ENCODE data around the gene PDCD1. TPM values are rescaled to one million over a fixed set of nuclear protein-coding genes. Genes with fewer than 3 reads are reported as not detected.
"Not testable (repeated sequence)": the region's sequence is repeated elsewhere in the genome, so short reads cannot be mapped to it uniquely, and the experiment has no call there.

PDCD1 gene
- total RNA-seq, 1 donor from 2014 or later, result 7.3 TPM

DNA sequence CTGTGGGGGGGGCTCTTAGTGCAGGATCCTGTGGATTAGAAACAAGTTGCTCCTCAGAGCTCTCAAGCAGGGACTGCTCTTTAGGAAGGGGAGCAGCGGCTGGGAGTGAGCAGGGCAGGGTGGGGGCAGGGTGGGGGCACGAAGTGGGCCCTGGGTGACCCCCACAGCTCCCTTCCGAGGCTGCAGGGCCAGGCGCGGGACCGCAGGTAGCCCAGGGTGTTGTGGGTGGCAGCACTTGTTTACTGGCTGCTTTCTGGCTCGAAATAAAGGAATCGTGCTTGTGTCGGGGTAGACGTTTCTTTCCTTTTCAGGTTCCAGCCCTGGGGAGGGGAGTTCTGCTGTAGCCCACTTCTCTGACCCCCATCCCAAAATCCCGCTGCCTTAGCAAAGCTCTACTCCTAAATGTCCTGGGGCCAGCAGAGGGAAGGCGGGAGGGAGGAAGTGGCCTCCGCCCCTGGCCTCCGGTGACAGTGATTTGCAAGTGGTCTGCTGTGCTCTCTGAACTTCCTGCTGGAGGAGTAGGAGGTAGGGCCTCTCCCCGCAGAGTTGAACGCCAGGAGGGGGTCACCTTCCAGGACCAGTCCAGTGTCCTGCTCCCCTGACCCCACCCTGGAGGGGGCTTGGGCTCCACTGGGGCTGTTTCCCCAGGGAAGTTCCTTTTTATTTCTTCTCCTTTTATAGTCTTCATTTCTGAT, 41.4 kb downstream of the PDCD1 start:
- intact Hi-C loops (cut with micrococcal nuclease), result no loop called here

GRCh38 chr2:241816431-241817121, 42.1 kb downstream of the PDCD1 start:
- intact Hi-C loops (cut with micrococcal nuclease), result no loop called here

DNA sequence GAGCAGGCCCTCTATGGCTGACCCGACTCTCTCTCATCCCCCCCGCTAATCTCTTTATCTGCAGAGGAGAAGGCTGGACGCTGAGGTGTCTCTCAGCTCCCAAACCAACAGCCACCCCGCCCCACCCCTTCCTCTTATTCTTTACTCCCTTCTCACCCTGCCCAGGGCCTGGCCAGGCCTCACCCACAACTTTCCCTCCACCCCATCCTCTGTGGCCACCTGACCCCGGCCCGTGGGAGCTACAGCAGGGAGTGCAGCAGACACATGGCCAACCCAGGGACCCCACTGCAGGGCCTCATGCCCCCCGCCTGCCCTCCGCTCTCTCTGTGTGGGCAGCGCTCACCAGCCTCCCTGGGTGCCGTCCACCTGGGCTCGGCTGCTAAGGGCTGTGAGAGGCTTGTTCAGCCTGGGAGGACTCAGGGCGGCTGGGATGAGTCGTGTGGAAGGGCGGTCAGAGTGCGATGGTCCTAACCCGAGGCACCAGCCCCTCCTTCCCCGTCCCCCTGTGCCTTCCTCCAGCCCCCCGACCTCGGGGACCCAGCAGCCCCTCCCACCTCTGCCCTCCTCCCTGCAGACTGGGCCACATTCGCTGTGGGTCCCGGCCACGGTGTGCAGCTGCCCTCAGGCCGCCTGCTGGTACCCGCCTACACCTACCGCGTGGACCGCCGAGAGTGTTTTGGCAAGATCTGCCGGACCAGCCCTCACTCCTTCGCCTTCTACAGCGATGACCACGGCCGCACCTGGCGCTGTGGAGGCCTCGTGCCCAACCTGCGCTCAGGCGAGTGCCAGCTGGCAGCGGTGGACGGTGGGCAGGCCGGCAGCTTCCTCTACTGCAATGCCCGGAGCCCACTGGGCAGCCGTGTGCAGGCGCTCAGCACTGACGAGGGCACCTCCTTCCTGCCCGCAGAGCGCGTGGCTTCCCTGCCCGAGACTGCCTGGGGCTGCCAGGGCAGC, 42.9 kb downstream of the PDCD1 start:
- intact Hi-C loops (cut with micrococcal nuclease), result no loop called here

- intact Hi-C loops (cut with micrococcal nuclease), result no loop called here
Measured at GRCh38 chr2:241814643-241815476, 43.8 kb downstream of the PDCD1 start.

DNA sequence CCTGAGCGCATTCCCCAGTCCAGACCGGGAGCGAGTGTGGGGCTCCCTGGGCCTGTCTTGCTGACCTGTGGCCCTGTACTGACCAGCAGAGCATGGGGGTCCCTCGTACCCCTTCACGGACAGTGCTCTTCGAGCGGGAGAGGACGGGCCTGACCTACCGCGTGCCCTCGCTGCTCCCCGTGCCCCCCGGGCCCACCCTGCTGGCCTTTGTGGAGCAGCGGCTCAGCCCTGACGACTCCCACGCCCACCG, 44.4 kb downstream of the PDCD1 start:
- intact Hi-C loops (cut with micrococcal nuclease), result no loop called here

DNA sequence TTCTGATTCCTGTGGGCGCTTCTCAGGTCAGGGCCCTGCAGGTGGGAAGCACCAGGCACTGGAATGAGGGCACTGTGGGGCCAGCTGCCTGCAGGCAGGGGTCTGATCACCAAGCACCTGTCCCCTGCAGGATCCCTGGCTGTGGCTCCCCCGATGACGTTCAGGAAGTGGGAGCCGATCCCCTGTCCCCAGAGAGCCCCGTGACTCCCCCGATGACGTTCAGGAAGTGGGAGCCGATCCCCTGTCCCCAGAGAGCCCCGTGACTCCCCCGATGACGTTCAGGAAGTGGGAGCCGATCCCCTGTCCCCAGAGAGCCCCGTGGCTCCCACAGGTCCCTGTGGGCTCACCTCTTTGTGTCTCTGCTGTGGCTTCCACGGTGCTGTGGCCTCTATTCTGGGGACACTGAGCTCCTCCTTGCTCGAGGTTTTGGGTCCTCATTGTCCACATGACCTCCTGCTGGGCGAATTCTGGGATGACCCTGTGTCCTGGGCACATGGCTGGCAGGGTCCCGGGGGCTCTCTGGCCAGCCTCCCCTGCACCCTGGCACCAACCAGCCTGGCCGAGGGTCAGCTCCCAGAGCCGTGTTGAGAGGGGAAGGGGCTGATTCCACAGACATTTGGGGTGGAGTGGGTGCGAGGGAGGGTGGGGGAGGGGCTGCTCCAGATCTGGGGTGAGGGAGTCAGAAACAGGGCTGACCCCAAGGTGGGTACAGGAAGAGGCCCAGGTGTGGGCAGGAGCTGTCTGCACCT, 44.9 kb downstream of the PDCD1 start:
- intact Hi-C loops (cut with micrococcal nuclease), result no loop called here

DNA sequence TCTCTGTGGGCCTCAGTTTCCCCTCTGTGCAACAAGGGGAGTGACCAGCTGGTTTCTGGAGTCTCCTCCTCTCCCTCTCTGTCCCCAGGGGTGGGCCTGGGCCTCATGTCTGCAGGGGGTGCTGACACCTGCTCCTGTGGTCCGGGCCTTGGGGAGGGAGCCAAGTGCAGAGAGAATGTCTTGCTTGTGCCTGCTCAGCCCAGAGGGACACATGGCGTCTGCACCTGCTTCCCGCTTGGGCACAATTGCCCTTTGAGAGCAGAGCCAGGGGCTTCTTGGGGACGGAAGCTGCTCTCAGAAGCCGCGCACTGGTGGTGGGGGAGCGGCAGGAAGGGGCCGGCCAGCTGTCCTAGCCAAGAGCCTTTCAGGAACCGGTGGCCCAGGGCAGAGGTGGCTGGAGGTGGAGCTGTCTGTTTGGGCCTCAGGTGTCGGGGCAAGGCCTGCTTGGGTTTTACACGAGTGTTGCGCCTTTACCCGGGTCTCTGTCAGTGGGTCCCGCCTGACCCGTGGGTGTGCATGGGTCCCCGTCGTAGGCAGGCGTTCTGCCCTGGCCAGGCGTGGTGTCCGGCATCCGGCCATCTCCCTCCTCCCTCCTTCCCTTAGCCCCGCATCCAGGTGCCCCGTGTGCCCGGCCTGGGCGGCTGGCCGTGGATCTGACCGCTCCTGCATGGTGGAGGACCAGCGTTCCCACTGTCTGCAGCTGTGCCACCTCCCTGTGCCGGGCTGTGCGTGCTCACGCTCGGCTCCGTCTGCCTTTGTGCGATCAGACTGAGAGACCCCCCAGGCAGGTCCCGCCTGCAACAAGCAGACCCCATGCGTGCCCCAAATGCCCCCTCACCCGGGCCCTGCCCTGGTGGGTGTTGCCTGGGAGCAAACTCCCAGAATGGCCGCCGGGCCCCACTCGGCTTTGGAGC, 45.7 kb downstream of the PDCD1 start:
- intact Hi-C loops (cut with micrococcal nuclease), result no loop called here

DNA sequence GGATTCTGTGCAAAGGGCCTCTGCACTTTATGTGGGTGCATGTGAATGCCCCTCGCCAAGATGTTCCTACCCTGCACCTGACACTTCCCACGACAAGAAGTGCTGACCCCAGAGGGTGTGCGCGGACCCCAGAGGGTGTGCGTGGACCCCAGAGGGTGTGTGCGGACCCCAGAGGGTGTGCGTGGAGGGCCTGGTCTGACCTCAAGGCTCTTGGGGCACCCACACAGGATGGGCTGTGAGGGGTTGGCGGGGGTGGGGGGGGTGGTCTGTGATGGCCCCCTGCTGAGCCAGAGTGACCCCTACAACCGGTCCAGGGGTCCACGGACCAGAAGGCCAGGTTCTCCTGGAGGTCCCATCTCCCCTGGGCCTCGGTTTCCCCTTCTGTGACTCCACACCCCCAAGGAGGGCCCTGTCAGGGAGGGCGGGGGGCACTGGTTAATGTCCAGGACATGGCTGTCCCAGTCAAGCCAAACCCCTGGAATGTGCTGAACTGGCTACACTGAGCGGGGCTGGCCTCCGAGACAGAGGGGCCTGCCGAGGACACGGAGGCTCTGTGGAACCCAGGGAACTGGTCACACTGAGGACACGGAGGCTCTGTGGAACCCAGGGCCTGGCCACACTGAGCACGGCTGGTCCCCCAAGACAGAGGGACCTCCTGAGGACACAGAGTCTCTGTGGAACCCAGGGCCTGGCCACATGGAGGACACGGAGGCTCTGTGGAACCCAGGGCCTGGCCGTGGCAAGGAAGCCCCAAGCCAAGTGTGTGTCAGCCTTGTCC, 46.6 kb downstream of the PDCD1 start:
- intact Hi-C loops (cut with micrococcal nuclease), result no loop called here

GRCh38 chr2:241811201-241811951, 47.3 kb downstream of the PDCD1 start:
- intact Hi-C loops (cut with micrococcal nuclease), result no loop called here

DNA sequence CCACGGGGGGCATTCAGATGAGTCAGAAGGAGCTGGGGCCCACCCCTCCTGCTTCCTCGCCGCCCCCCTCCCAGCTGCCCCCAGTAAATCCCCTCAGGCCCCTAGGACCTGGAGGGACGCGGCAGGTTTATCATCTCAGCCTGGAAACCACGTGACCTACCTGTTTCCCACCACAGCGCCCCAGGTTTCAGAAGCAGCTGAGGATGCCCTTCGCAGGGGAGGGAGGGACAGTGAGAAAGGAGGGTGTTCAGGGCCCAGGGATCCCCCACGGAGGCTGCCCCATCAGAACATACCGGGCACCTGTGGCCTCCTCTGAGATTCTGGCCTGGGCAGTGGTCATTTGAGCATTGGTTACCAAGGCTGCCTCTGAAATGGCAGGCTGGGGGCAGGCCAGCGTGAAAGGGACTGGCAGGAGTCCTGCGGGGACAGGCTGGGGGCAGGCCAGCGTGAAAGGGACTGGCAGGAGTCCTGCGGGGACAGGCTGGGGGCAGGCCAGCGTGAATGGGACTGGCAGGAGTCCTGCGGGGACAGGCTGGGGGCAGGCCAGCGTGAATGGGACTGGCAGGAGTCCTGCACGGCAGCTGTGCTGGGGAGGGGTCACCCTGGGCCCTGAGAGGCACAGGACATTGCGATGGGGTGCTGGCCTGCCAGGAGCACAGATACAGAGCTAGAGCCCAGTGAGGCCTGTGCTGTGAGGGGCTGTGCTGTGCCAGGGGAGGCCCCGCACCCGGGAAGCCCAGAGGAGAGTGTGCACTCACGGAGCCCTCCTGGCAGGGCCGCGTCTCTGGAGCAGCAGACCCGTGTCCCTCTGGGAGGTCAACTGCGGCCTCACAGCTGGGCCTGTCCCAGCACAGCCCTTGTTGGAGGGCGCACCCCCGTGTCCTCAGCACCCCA, 48.1 kb downstream of the PDCD1 start:
- intact Hi-C loops (cut with micrococcal nuclease), result no loop called here

- intact Hi-C loops (cut with micrococcal nuclease), result no loop called here
Measured at GRCh38 chr2:241809383-241810306, 49.0 kb downstream of the PDCD1 start.

GRCh38 chr2:241808721-241809382, 49.8 kb downstream of the PDCD1 start, which contains the start of gene NEU4:
Gene NEU4 (plus strand): TSS chr2:241809193. CDS start chr2:241814485, 5,292 bp downstream.
- intact Hi-C loops (cut with micrococcal nuclease), result no loop called here

DNA sequence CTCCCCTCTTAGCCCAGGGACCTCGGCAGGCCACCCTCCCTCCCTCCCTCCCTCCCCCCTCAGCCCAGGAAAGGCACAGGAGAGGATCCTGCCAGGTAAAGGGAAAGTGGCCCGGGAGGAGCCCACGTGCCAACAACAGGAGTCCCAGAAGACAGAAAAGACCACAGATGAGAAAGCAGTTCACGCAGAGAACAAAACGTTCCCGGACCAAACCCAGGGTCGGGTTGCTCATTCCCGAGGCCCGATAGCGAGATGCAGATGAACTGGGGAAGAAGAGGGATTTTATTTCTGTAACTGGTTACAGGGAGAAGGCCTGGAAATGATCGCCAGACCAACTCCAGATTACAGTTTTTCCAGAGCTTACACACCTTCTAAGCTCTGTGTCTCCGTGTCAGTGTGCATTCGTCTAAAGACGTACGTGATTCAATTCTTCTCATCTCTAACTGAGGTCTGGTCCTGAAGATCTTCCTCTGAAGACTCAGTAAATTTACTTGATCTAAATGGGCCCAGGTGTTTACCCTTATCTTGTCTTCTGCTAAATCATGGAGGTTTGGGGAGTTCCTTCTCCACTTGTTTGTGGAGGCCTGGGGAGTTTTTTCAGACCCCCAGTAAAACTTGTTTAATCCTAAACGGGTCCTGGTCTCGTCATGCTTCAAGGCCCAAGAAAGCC, 50.5 kb downstream of the PDCD1 start:
- intact Hi-C loops (cut with micrococcal nuclease), result no loop called here

GRCh38 chr2:241806217-241806616, 52.5 kb downstream of the PDCD1 start:
- intact Hi-C loops (cut with micrococcal nuclease), result not testable (repeated sequence)

All from T-helper 2 cell treated with Interferon-gamma antibody and Interleukin-4, amounts not matched to agents 100 ng/mL and 5 ng/mL, for 36 hours (primary cell).